Activated naive CD4-positive, alpha-beta T cell treated with anti-CD3 and anti-CD28 coated beads, Interleukin-2, amount 10 ng/mL, durations not matched to agents 5 hours and 36 hours (primary cell): ENCODE data around the gene WDR11. TPM values are rescaled to one million over a fixed set of nuclear protein-coding genes. Genes with fewer than 3 reads are reported as not detected.

ENCODE experiments used
- total RNA-seq, 2 experiments: library from RNA; stranded (reverse); gene quantifications; one replicate each; pipeline ENCODE4 v1.2.3, GENCODE V29; 2021

WDR11 gene, protein sequence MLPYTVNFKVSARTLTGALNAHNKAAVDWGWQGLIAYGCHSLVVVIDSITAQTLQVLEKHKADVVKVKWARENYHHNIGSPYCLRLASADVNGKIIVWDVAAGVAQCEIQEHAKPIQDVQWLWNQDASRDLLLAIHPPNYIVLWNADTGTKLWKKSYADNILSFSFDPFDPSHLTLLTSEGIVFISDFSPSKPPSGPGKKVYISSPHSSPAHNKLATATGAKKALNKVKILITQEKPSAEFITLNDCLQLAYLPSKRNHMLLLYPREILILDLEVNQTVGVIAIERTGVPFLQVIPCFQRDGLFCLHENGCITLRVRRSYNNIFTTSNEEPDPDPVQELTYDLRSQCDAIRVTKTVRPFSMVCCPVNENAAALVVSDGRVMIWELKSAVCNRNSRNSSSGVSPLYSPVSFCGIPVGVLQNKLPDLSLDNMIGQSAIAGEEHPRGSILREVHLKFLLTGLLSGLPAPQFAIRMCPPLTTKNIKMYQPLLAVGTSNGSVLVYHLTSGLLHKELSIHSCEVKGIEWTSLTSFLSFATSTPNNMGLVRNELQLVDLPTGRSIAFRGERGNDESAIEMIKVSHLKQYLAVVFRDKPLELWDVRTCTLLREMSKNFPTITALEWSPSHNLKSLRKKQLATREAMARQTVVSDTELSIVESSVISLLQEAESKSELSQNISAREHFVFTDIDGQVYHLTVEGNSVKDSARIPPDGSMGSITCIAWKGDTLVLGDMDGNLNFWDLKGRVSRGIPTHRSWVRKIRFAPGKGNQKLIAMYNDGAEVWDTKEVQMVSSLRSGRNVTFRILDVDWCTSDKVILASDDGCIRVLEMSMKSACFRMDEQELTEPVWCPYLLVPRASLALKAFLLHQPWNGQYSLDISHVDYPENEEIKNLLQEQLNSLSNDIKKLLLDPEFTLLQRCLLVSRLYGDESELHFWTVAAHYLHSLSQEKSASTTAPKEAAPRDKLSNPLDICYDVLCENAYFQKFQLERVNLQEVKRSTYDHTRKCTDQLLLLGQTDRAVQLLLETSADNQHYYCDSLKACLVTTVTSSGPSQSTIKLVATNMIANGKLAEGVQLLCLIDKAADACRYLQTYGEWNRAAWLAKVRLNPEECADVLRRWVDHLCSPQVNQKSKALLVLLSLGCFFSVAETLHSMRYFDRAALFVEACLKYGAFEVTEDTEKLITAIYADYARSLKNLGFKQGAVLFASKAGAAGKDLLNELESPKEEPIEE
- total RNA-seq: 10 to 100 TPM; 42.7 to 45.2 TPM

DNA sequence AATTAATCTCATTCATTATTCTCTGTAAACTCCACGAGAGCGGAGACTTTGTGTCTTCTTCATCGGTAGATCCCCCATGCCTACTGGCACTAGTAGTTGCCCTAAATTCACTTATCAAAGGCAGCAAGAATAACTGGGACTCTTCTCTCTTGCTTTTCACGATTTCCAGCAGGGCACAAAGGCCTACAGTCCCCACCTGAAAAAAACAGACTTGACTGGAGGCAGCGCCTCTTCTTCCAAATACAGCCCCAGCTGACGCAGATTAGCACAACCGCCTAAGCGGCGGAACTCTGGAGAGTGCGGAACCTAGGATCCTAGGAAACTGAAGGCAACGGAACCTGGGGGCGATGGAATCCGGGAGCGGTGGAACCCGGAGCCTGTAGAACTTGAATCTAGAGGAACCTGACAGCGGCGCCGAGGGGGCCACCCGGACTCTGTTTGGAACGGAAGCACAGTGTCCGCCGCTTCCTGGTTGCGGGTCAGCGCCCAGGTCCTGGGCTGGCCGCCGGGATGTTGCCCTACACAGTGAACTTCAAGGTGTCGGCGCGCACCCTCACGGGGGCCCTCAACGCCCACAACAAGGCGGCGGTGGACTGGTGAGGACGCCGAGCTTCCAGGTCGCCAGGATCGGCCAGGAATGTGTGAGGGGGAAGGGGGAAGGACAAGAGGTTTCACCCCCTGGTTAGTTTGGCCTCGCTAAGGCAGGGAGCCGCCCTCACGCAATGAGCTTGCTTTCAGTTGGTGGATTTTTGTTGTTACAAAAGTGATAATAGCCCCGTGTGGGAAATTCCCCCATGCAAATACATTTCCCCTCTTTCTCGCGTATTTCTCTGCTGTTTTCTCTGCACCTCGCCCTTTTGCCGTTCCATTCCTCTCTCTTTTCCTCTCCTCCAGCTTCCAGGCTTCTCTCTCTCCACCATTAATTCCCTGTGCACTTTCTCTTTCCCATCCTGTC, at the start of gene WDR11:
TSS of gene WDR11 (plus strand) at position 452 of the 955 bp plus-strand sequence. CDS start at position 511, 59 bp downstream.

